H1 (cell line): ENCODE data around the gene KIAA0513. TPM values are rescaled to one million over a fixed set of nuclear protein-coding genes. Genes with fewer than 3 reads are reported as not detected.

ENCODE experiments used
- BCL11A ChIP-seq, 2 experiments: IDR thresholded peaks; one replicate each; pipeline ENCODE4 v1.6.1; 2011; ENCODE audit warnings: low read depth in 2 of 2, low read length in 2 of 2, mild to moderate bottlenecking in 2 of 2
- CHD1 ChIP-seq: IDR thresholded peaks from 2 replicates; pipeline ENCODE4 v1.6.1; 2012; ENCODE audit warnings: low read depth, low read length, improper control_type of control experiment
- CREB1 ChIP-seq: IDR thresholded peaks from 2 replicates; pipeline ENCODE4 v1.6.1; 2012; ENCODE audit warnings: inconsistent platforms
- EZH2 ChIP-seq: fragments of 200-600 bp; sonication (generic); IDR thresholded peaks from 2 replicates; pipeline ENCODE4 v1.7.1; 2012; ENCODE audit warnings: low read depth, mild to moderate bottlenecking, moderate library complexity, low read length, inconsistent platforms; ENCODE audit not compliant: severe bottlenecking
- HDAC6 ChIP-seq: IDR thresholded peaks from one replicate; pipeline ENCODE4 v1.7.1; 2012; ENCODE audit warnings: low read depth, mild to moderate bottlenecking, inconsistent platforms, low read length, moderate library complexity
- KDM1A ChIP-seq: fragments of 200-600, 300-600 bp; sonication (generic); IDR thresholded peaks from 2 replicates; pipeline ENCODE4 v1.7.1; 2016; ENCODE audit warnings: mild to moderate bottlenecking, low read length, borderline replicate concordance
- KDM5A ChIP-seq: fragments of 200-600 bp; IDR thresholded peaks from 2 replicates; pipeline ENCODE4 v1.7.1; 2012; ENCODE audit warnings: mild to moderate bottlenecking, low read length, inconsistent platforms, mixed read lengths
- POU5F1 ChIP-seq: IDR thresholded peaks from 2 replicates; pipeline ENCODE4 v1.6.1; 2011; ENCODE audit warnings: low read depth, mild to moderate bottlenecking, low read length, moderate library complexity
- SP2 ChIP-seq: IDR thresholded peaks from 2 replicates; pipeline ENCODE4 v1.6.1; 2012; ENCODE audit warnings: mild to moderate bottlenecking, low read length, inconsistent platforms
- polyA plus RNA-seq, 7 experiments: library from polyadenylated mRNA; depleted of rRNA in 3 of 7; stranded (reverse) in 5 of 7; unstranded in 2 of 7; fragments of >200 nt in 5 of 7; fragments of 200-250 nt in 2 of 7; gene quantifications; 1 replicate in 5 of 7; 2 replicates in 1 of 7; 4 replicates in 1 of 7; pipeline versions ENCODE4 v1.2.1 to v1.2.3, GENCODE V29; 2011 to 2013; ENCODE audit warnings: missing spikeins in 2 of 7, mixed read lengths in 2 of 7
- total RNA-seq: library from RNA; stranded (reverse); fragmentation: NEBNext Ultra II Directional; extraction: Animal tissue kit (Norgen Biotek cat#: 25700); gene quantifications from 2 replicates; pipeline ENCODE4 v1.2.1, GENCODE V29; 2021
- TF ChIP-seq, protein P1 (sequence below): fragments of 300-600 bp; sonication (generic); IDR thresholded peaks from 2 replicates; pipeline ENCODE4 v1.7.1; 2012; ENCODE audit warnings: low read length, moderate library complexity, mild to moderate bottlenecking, inconsistent platforms; ENCODE audit not compliant: insufficient replicate concordance
- TF ChIP-seq, protein P2 (sequence below): IDR thresholded peaks from 2 replicates; pipeline ENCODE4 v1.6.1; 2012; ENCODE audit warnings: inconsistent platforms

KIAA0513 gene
- total and polyA plus RNA-seq, 2 of the 8 experiments (the other 6 are each of a cell fraction or from before 2014, with no cell fraction given) = 2.1 to 6.1 TPM

DNA sequence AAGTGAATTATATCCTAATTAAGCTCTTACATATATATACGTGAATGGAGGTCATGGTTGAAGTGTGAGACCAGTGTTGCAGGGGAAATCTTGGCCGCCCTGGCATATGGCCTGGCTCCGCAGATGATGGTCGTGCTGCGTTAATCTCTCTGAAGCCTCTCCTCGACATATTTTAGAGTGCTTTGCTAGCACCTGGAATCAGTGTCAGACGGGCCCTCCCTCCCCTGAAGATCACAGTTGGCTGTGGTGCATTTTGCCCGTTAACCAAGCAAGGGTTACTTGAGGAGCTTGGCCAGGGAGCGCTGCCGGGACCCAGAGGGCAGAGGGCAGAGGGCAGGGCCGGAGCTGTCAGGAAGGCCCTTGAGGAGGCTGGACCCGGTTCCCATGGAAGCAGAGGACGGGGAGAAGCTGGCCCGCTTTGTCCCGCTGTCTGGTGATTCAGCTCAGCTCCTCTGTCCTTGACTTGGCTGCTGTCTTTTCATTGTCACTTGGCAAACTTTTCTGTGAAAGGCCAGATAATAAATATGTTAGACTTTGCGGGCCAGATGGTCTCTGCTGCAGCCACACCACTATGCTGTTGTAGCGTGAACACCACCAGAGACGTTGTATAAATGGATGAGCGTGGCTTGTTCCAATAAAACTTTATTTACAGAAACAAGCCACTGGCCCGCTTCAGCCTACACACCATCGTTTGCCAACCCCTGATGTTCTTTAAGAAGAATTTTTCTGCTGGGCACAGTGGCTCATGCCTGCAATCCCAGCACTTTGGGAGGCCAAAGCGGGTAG lies 52.4 kb downstream of the KIAA0513 start (continued):
- TF ChIP-seq, protein P1, sequence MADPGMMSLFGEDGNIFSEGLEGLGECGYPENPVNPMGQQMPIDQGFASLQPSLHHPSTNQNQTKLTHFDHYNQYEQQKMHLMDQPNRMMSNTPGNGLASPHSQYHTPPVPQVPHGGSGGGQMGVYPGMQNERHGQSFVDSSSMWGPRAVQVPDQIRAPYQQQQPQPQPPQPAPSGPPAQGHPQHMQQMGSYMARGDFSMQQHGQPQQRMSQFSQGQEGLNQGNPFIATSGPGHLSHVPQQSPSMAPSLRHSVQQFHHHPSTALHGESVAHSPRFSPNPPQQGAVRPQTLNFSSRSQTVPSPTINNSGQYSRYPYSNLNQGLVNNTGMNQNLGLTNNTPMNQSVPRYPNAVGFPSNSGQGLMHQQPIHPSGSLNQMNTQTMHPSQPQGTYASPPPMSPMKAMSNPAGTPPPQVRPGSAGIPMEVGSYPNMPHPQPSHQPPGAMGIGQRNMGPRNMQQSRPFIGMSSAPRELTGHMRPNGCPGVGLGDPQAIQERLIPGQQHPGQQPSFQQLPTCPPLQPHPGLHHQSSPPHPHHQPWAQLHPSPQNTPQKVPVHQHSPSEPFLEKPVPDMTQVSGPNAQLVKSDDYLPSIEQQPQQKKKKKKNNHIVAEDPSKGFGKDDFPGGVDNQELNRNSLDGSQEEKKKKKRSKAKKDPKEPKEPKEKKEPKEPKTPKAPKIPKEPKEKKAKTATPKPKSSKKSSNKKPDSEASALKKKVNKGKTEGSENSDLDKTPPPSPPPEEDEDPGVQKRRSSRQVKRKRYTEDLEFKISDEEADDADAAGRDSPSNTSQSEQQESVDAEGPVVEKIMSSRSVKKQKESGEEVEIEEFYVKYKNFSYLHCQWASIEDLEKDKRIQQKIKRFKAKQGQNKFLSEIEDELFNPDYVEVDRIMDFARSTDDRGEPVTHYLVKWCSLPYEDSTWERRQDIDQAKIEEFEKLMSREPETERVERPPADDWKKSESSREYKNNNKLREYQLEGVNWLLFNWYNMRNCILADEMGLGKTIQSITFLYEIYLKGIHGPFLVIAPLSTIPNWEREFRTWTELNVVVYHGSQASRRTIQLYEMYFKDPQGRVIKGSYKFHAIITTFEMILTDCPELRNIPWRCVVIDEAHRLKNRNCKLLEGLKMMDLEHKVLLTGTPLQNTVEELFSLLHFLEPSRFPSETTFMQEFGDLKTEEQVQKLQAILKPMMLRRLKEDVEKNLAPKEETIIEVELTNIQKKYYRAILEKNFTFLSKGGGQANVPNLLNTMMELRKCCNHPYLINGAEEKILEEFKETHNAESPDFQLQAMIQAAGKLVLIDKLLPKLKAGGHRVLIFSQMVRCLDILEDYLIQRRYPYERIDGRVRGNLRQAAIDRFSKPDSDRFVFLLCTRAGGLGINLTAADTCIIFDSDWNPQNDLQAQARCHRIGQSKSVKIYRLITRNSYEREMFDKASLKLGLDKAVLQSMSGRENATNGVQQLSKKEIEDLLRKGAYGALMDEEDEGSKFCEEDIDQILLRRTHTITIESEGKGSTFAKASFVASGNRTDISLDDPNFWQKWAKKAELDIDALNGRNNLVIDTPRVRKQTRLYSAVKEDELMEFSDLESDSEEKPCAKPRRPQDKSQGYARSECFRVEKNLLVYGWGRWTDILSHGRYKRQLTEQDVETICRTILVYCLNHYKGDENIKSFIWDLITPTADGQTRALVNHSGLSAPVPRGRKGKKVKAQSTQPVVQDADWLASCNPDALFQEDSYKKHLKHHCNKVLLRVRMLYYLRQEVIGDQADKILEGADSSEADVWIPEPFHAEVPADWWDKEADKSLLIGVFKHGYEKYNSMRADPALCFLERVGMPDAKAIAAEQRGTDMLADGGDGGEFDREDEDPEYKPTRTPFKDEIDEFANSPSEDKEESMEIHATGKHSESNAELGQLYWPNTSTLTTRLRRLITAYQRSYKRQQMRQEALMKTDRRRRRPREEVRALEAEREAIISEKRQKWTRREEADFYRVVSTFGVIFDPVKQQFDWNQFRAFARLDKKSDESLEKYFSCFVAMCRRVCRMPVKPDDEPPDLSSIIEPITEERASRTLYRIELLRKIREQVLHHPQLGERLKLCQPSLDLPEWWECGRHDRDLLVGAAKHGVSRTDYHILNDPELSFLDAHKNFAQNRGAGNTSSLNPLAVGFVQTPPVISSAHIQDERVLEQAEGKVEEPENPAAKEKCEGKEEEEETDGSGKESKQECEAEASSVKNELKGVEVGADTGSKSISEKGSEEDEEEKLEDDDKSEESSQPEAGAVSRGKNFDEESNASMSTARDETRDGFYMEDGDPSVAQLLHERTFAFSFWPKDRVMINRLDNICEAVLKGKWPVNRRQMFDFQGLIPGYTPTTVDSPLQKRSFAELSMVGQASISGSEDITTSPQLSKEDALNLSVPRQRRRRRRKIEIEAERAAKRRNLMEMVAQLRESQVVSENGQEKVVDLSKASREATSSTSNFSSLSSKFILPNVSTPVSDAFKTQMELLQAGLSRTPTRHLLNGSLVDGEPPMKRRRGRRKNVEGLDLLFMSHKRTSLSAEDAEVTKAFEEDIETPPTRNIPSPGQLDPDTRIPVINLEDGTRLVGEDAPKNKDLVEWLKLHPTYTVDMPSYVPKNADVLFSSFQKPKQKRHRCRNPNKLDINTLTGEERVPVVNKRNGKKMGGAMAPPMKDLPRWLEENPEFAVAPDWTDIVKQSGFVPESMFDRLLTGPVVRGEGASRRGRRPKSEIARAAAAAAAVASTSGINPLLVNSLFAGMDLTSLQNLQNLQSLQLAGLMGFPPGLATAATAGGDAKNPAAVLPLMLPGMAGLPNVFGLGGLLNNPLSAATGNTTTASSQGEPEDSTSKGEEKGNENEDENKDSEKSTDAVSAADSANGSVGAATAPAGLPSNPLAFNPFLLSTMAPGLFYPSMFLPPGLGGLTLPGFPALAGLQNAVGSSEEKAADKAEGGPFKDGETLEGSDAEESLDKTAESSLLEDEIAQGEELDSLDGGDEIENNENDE = no peak
- TF ChIP-seq SP2 (no peak), CHD1 (no peak), CREB1 (no peak), POU5F1 (no peak), KDM1A (no peak), KDM5A (no peak), EZH2 (no peak), HDAC6 (no peak), BCL11A (IDR thresholded peaks at IDR 0.05; ENCODE audit: low read depth in 2 of 2, low read length in 2 of 2) (no peak)
- TF ChIP-seq, protein P2, sequence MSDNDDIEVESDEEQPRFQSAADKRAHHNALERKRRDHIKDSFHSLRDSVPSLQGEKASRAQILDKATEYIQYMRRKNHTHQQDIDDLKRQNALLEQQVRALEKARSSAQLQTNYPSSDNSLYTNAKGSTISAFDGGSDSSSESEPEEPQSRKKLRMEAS = no peak
